ENCODE data around the gene CCNJ. TPM values are rescaled to one million over a fixed set of nuclear protein-coding genes. Genes with fewer than 3 reads are reported as not detected.

The CCNJ gene
- total RNA-seq, 1 experiment from 2014 or later, result 15.2 TPM

DNA sequence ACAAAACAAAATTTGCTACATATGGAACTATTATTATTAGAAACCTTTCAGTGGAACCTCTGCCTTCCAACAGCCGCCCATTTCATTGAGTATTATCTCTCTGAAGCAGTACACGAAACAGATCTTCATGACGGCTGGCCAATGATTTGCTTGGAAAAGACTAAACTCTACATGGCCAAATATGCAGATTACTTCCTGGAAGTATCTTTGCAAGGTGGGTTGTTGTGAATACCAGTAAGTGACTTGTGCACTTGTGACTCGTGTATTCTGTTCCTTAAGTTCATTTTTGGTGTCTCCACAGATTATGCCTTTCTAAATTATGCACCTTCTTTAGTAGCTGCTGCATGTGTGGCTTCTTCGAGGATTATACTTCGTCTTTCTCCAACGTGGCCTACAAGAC lies 13.4 kb downstream of the CCNJ start:
- TF ChIP-seq, protein P1, sequence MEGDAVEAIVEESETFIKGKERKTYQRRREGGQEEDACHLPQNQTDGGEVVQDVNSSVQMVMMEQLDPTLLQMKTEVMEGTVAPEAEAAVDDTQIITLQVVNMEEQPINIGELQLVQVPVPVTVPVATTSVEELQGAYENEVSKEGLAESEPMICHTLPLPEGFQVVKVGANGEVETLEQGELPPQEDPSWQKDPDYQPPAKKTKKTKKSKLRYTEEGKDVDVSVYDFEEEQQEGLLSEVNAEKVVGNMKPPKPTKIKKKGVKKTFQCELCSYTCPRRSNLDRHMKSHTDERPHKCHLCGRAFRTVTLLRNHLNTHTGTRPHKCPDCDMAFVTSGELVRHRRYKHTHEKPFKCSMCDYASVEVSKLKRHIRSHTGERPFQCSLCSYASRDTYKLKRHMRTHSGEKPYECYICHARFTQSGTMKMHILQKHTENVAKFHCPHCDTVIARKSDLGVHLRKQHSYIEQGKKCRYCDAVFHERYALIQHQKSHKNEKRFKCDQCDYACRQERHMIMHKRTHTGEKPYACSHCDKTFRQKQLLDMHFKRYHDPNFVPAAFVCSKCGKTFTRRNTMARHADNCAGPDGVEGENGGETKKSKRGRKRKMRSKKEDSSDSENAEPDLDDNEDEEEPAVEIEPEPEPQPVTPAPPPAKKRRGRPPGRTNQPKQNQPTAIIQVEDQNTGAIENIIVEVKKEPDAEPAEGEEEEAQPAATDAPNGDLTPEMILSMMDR (IDR thresholded peaks at IDR 0.05), result no peak
- TF ChIP-seq SIN3A (IDR thresholded peaks at IDR 0.05; ENCODE audit: borderline replicate concordance, insufficient read depth, low read depth, low read length) (no peak), TCF7L2 (IDR thresholded peaks at IDR 0.05; ENCODE audit: low read depth, low read length) (no peak), POLR2AphosphoS5 (IDR thresholded peaks at IDR 0.05; ENCODE audit: low read depth, low read length) (no peak)
- TF ChIP-seq, protein P2, sequence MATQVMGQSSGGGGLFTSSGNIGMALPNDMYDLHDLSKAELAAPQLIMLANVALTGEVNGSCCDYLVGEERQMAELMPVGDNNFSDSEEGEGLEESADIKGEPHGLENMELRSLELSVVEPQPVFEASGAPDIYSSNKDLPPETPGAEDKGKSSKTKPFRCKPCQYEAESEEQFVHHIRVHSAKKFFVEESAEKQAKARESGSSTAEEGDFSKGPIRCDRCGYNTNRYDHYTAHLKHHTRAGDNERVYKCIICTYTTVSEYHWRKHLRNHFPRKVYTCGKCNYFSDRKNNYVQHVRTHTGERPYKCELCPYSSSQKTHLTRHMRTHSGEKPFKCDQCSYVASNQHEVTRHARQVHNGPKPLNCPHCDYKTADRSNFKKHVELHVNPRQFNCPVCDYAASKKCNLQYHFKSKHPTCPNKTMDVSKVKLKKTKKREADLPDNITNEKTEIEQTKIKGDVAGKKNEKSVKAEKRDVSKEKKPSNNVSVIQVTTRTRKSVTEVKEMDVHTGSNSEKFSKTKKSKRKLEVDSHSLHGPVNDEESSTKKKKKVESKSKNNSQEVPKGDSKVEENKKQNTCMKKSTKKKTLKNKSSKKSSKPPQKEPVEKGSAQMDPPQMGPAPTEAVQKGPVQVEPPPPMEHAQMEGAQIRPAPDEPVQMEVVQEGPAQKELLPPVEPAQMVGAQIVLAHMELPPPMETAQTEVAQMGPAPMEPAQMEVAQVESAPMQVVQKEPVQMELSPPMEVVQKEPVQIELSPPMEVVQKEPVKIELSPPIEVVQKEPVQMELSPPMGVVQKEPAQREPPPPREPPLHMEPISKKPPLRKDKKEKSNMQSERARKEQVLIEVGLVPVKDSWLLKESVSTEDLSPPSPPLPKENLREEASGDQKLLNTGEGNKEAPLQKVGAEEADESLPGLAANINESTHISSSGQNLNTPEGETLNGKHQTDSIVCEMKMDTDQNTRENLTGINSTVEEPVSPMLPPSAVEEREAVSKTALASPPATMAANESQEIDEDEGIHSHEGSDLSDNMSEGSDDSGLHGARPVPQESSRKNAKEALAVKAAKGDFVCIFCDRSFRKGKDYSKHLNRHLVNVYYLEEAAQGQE (IDR thresholded peaks at IDR 0.05; ENCODE audit: insufficient read depth in 1 of 2, low read depth in 2 of 2, low read length in 1 of 2), result no peak
- no peaks in the 10 kb centered on the region for H3K9me3 ChIP-seq (ENCODE audit: control insufficient read depth, insufficient read depth, low read depth, low read length)
- H3K27ac ChIP-seq (ENCODE audit: low read length), result no peak overlapping the region
- BruUV-seq (replicated peaks), result no TSS peak
- H3K27me3 ChIP-seq (ENCODE audit: control insufficient read depth, insufficient read depth, low read length), result no peaks in the 10 kb centered on the region
- no peaks in the 10 kb centered on the region for H3K4me1 ChIP-seq (ENCODE audit: control insufficient read depth, insufficient read depth, low read length)
- intact Hi-C loops (cut with micrococcal nuclease; ENCODE audit: unreplicated experiment) (no loop called here), in situ Hi-C loops (cut with HindIII; ENCODE audit: low pct_unique_long_range_greater_than_20kb, low sequenced_read_pairs) (no loop called here)
- H3K36me3 ChIP-seq (ENCODE audit: control insufficient read depth, insufficient read depth, low read length), result peaks cover 47% of the 10 kb centered on the region
- CTCF ChIA-PET, result no interaction called here
- no peak for DNase-seq (ENCODE audit: low read depth, low spot score)
- H3K4me3 ChIP-seq (ENCODE audit: low read depth in 2 of 2, low read length in 2 of 2), result no peak overlapping the region
- ATAC-seq, result no peak
- POLR2A ChIA-PET, result no interaction called here

DNA sequence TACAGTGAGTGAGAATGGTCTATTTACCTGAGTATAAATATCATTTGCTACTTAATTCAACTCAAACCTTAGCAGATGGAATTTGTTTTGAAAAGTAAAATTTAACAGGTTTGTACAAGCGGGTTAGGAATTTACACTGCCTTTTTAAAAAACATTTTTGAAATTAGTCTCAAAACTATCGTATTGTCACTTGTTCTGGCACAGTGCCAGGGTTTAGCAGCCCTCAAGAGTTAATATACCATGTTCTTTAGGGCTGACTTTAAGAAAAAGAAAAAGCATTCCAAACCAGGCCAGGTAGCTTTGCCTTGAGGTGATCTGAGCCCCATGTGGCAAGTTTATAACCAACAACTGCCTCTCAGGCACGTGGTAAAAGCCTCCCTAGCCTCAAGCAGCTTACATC lies 17.8 kb downstream of the CCNJ start:
- no peak overlapping the region for H3K27ac ChIP-seq (ENCODE audit: low read length)

More for the DNA sequence above, 17.8 kb downstream of the CCNJ start:
- POLR2A ChIA-PET, result no interaction called here
- Histone ChIP-seq H3K4me3 (ENCODE audit: low read depth in 2 of 2, low read length in 2 of 2) (no peak overlapping the region), H3K9me3 (ENCODE audit: control insufficient read depth, insufficient read depth, low read depth, low read length) (no peaks in the 10 kb centered on the region), H3K4me1 (ENCODE audit: control insufficient read depth, insufficient read depth, low read length) (no peaks in the 10 kb centered on the region), H3K36me3 (ENCODE audit: control insufficient read depth, insufficient read depth, low read length) (peaks cover 38% of the 10 kb centered on the region), H3K27me3 (ENCODE audit: control insufficient read depth, insufficient read depth, low read length) (no peaks in the 10 kb centered on the region)
- BruUV-seq (replicated peaks), result no TSS peak
- CTCF ChIA-PET, result no interaction called here
- no peak for ATAC-seq
- in situ Hi-C loops (cut with HindIII; ENCODE audit: low pct_unique_long_range_greater_than_20kb, low sequenced_read_pairs), result no loop called here
- intact Hi-C loops (cut with micrococcal nuclease; ENCODE audit: unreplicated experiment), result no loop called here
- TF ChIP-seq, protein P1 (IDR thresholded peaks at IDR 0.05), result no peak
- no peak for TF ChIP-seq POLR2AphosphoS5 (IDR thresholded peaks at IDR 0.05; ENCODE audit: low read depth, low read length)
- TF ChIP-seq, protein P2 (IDR thresholded peaks at IDR 0.05; ENCODE audit: insufficient read depth in 1 of 2, low read depth in 2 of 2, low read length in 1 of 2), result no peak
- no peak for TF ChIP-seq SIN3A (IDR thresholded peaks at IDR 0.05; ENCODE audit: borderline replicate concordance, insufficient read depth, low read depth, low read length)
- TF ChIP-seq TCF7L2 (IDR thresholded peaks at IDR 0.05; ENCODE audit: low read depth, low read length), result no peak
- no peak for DNase-seq (ENCODE audit: low read depth, low spot score)

Data from Panc1 (cell line).